ENCODE measurements around the gene USF2. TPM values are rescaled to one million over a fixed set of nuclear protein-coding genes. Genes with fewer than 3 reads are reported as not detected.

The USF2 gene
- total RNA-seq, 4 donors from 2014 or later = 75.1 to 137 (median 93.0) TPM

- no peak for ATAC-seq
- no peaks in the 10 kb centered on the region for H3K4me1 ChIP-seq
- TF ChIP-seq EP300 (IDR thresholded peaks at IDR 0.05) = no peak
- TF ChIP-seq POLR2AphosphoS5 (IDR thresholded peaks at IDR 0.05) = no peak
- 64 to 86% methylated on average over 5 to 22 of the region's 23 CpGs for WGBS, 2 donors (ENCODE audit: low coverage in 1 of 2)
- H3K27ac ChIP-seq = no peak overlapping the region
- H3K27me3 ChIP-seq = peaks cover 78% of the 10 kb centered on the region
- no peaks in the 10 kb centered on the region for H3K9me3 ChIP-seq
- H3K36me3 ChIP-seq = no peaks in the 10 kb centered on the region
- no peak overlapping the region for H3K4me3 ChIP-seq
Observed at GRCh38 chr19:35292421-35293362, 23.9 kb downstream of the USF2 start.

- no peaks in the 10 kb centered on the region for H3K4me1 ChIP-seq
- H3K36me3 ChIP-seq = no peaks in the 10 kb centered on the region
- ATAC-seq = no peak
- no peak for TF ChIP-seq POLR2A (IDR thresholded peaks at IDR 0.05)
- TF ChIP-seq POLR2AphosphoS5 (IDR thresholded peaks at IDR 0.05) = no peak
- H3K9me3 ChIP-seq = no peaks in the 10 kb centered on the region
- H3K27ac ChIP-seq = no peak overlapping the region
- peaks cover 81% of the 10 kb centered on the region for H3K27me3 ChIP-seq
- 20% methylated on average over 1 of the region's 7 CpGs; no CpG with 5 or more reads in 1 of the 2 donors for WGBS, 2 donors (ENCODE audit: low coverage in 1 of 2)
- no peak overlapping the region for H3K4me3 ChIP-seq
Observed at GRCh38 chr19:35293363-35293739, 24.6 kb downstream of the USF2 start.

GRCh38 chr19:35293808-35294207 lies 25.0 kb downstream of the USF2 start:
- no peak for TF ChIP-seq POLR2A (IDR thresholded peaks at IDR 0.05)
- TF ChIP-seq EP300 (IDR thresholded peaks at IDR 0.05) = no peak
- TF ChIP-seq POLR2AphosphoS5 (IDR thresholded peaks at IDR 0.05) = no peak
- no peak for TF ChIP-seq CTCF (IDR thresholded peaks at IDR 0.05)
- Histone ChIP-seq H3K4me1 (no peaks in the 10 kb centered on the region), H3K27me3 (peaks cover 83% of the 10 kb centered on the region), H3K9me3 (no peaks in the 10 kb centered on the region), H3K27ac (no peak overlapping the region), H3K4me3 (no peak overlapping the region), H3K36me3 (no peaks in the 10 kb centered on the region)
- no peak for ATAC-seq
- 100% methylated on average over 2 of the region's 17 CpGs; no CpG with 5 or more reads in 1 of the 2 donors for WGBS, 2 donors (ENCODE audit: low coverage in 1 of 2)

- Histone ChIP-seq H3K4me1 (no peaks in the 10 kb centered on the region), H3K36me3 (no peaks in the 10 kb centered on the region), H3K27ac (no peak overlapping the region), H3K27me3 (peaks cover 84% of the 10 kb centered on the region), H3K4me3 (no peak overlapping the region), H3K9me3 (no peaks in the 10 kb centered on the region)
- TF ChIP-seq POLR2AphosphoS5 (IDR thresholded peaks at IDR 0.05) (no peak), EP300 (IDR thresholded peaks at IDR 0.05) (no peak), CTCF (IDR thresholded peaks at IDR 0.05) (no peak), POLR2A (IDR thresholded peaks at IDR 0.05) (no peak)
- WGBS, 2 donors (ENCODE audit: low coverage in 1 of 2) = 60 to 79% methylated on average over 1 to 2 of the region's 3 CpGs
- no peak for ATAC-seq
Observed at GRCh38 chr19:35294328-35294727, 25.6 kb downstream of the USF2 start.

- Histone ChIP-seq H3K27me3 (peaks cover 92% of the 10 kb centered on the region), H3K36me3 (no peaks in the 10 kb centered on the region), H3K27ac (no peak overlapping the region), H3K9me3 (no peaks in the 10 kb centered on the region), H3K4me3 (no peak overlapping the region), H3K4me1 (no peaks in the 10 kb centered on the region)
- TF ChIP-seq CTCF (IDR thresholded peaks at IDR 0.05) (no peak), POLR2AphosphoS5 (IDR thresholded peaks at IDR 0.05) (no peak), EP300 (IDR thresholded peaks at IDR 0.05) (no peak), POLR2A (IDR thresholded peaks at IDR 0.05) (no peak)
- 27 to 36% methylated on average over 5 to 11 of the region's 25 CpGs for WGBS, 2 donors (ENCODE audit: low coverage in 1 of 2)
- no peak for ATAC-seq
Observed at GRCh38 chr19:35294859-35295791, 26.4 kb downstream of the USF2 start.

Data from gastroesophageal sphincter (tissue), 4 donors.